ENCODE measurements around the gene SLC31A1.

- no peak for TF ChIP-seq CTCF (IDR thresholded peaks at IDR 0.05; ENCODE audit: control extremely low read depth in 1 of 3, insufficient read depth in 1 of 3, low read depth in 1 of 3, low read length in 3 of 3)
- no peak for TF ChIP-seq MAX (IDR thresholded peaks at IDR 0.05)
- no peak for TF ChIP-seq ATF3 (IDR thresholded peaks at IDR 0.05; ENCODE audit: insufficient read depth, low read depth, low read length)
- no peak for TF ChIP-seq EZH2 (IDR thresholded peaks at IDR 0.05; ENCODE audit: low read depth, low read length, severe bottlenecking)
- no peak for TF ChIP-seq POLR2A (IDR thresholded peaks at IDR 0.05; ENCODE audit: control extremely low read depth in 1 of 2, low read depth in 2 of 2, low read length in 2 of 2)
- no peak for TF ChIP-seq GTF2F1 (IDR thresholded peaks at IDR 0.05; ENCODE audit: borderline replicate concordance, low read depth, low read length)
Measured at GRCh38 chr9:113281356-113281755, 60.0 kb downstream of the SLC31A1 start.
